ENCODE measurements around the gene HOXC9.

GRCh38 chr12:53975064-53975471, 24.9 kb upstream of the HOXC9 start:
- TF ChIP-seq, protein P1, sequence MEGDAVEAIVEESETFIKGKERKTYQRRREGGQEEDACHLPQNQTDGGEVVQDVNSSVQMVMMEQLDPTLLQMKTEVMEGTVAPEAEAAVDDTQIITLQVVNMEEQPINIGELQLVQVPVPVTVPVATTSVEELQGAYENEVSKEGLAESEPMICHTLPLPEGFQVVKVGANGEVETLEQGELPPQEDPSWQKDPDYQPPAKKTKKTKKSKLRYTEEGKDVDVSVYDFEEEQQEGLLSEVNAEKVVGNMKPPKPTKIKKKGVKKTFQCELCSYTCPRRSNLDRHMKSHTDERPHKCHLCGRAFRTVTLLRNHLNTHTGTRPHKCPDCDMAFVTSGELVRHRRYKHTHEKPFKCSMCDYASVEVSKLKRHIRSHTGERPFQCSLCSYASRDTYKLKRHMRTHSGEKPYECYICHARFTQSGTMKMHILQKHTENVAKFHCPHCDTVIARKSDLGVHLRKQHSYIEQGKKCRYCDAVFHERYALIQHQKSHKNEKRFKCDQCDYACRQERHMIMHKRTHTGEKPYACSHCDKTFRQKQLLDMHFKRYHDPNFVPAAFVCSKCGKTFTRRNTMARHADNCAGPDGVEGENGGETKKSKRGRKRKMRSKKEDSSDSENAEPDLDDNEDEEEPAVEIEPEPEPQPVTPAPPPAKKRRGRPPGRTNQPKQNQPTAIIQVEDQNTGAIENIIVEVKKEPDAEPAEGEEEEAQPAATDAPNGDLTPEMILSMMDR (IDR thresholded peaks at IDR 0.05), result no peak
- no peak for TF ChIP-seq POLR2A (IDR thresholded peaks at IDR 0.05)
